ENCODE measurements around the gene VIT.
"Not testable (repeated sequence)": the region's sequence is repeated elsewhere in the genome, so short reads cannot be mapped to it uniquely, and the experiment has no call there.

VIT gene

GRCh38 chr2:36807223-36807886 lies 110.8 kb downstream of the VIT start:
- no peak for DNase-seq (ENCODE audit: low read depth in 2 of 2)

DNA sequence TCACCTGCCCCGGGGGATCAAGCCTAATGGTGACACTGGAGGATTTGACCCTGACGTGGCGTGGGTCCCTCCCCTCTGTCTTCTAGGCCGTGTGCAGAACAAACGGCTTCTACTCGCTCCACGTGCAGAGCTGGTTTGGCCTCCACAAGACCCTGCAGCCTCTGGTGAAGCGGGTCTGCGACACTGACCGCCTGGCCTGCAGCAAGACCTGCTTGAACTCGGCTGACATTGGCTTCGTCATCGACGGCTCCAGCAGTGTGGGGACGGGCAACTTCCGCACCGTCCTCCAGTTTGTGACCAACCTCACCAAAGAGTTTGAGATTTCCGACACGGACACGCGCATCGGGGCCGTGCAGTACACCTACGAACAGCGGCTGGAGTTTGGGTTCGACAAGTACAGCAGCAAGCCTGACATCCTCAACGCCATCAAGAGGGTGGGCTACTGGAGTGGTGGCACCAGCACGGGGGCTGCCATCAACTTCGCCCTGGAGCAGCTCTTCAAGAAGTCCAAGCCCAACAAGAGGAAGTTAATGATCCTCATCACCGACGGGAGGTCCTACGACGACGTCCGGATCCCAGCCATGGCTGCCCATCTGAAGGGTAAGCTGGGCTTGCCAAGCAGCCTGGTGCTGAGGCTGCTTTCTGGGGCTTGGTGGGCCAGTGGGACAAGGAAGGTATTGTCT lies 112.0 kb downstream of the VIT start:
- no peak for DNase-seq (ENCODE audit: low read depth in 2 of 2)

DNA sequence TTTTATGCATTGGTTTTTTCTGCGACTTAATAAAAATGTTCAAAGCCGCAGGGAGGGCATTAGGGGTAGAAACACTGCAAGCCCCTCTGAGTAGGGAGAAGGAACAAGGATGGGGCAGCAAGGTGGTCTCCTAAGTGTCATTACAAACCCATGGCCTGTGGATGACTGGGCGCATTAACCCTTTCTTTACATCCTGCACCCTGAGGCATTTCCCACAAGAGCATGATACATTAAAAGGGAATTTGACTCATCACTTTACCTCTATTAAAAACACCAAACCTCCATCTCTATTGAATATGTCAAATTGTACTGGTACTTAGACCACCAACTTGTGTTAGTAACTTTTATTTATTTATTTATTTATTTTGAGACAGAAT lies 112.5 kb downstream of the VIT start:
- DNase-seq (ENCODE audit: low read depth in 2 of 2) = no peak

- no peak for DNase-seq (ENCODE audit: low read depth in 2 of 2)
Observed at GRCh38 chr2:36811071-36811470, 114.6 kb downstream of the VIT start.

DNA sequence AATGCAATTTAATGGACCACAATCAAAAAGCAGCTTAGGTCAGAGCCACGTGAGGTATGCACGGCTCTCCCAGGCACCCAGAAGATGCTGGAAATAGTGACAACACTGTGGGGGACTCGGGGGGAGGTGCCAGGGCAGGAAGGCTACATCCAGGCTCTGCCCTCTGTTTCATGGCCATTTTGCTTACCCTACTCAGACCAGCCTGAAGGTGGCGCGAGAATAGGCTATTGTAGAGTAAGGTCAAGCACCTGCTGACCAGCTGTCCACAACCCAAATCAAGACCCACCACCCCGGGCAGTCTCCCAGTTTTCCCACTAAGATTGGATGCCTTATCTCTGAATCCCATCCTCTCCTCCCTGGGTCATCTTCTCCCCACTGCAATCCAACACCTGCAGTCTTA lies 115.7 kb downstream of the VIT start:
- DNase-seq (ENCODE audit: low read depth in 2 of 2) = no peak

DNA sequence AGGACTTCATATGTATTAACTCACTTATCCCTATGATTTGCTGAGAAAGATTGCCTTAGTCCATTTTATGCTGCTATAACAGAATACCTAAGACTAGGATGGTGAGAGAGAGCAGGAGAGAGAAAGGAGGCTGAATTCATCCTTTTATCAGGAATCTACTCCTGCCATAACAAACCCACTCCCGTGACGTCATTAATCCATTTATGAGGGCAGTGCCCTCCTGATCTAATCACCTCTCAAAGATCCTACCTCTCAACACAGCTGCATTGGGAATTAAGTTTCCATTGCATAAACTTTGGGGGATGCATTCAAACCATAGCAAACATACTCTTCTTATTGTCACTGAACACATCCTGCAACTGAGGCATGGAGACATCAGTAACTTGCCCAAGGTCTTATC lies 122.0 kb downstream of the VIT start:
- no peak for DNase-seq (ENCODE audit: low read depth in 2 of 2)

- no peak for DNase-seq (ENCODE audit: low read depth in 2 of 2)
Observed at GRCh38 chr2:36819095-36819711, 122.7 kb downstream of the VIT start.

DNA sequence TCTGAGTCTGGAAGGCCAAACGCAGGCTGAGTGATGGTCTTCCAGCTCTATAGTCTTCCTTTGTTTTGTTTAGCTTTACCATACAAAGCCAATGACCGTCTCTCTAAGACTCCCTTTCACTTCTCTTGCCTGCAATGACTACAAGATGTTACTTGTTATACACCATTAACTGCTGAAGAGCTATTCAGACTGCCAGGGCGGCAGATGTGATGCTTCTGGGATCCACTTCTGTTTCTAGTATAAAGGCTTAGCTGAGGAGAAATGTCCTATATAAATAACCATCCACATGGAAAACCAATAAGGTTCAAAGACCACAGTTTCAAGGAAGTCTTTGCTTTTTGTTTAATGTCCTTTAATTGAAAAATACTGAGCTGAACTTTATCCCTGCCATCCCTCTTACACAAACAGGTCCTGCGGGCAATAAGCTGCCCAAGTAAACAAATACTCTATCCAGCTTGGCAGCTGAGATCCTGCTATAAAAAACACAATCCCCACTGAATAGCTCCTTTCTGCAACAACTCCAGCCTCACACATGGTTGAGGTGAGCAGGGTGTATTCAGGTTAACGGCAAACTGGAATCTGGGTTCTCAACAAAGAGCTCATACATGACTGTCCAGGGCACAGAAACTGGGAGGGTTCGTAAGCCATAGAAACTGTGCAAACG lies 124.6 kb downstream of the VIT start:
- no peak for DNase-seq (ENCODE audit: low read depth in 2 of 2)

DNA sequence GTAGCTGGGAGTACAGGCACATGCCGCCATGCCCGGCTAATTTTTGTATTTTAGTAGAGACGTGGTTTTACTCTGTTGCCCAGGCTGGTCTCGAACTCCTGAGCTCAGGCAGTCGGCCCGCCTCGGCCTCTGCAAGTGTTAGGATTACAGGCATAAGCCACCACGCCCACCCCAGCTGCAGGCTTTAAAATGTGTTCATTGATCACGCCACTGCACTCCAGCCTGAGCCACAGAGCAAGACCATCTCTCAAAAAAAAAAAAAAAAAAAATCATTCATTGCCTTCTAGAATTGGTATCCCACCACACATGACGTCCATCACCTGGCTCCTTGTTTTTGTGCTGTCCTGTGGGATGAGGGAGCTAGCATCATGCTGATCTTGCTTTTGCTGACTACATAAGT lies 127.4 kb downstream of the VIT start:
- DNase-seq (ENCODE audit: low read depth in 2 of 2) = no peak

GRCh38 chr2:36824273-36824672 lies 127.8 kb downstream of the VIT start:
- no peak for DNase-seq (ENCODE audit: low read depth in 2 of 2)

GRCh38 chr2:36824683-36825082 lies 128.2 kb downstream of the VIT start:
- not testable (repeated sequence) for DNase-seq (ENCODE audit: low read depth in 2 of 2)

DNA sequence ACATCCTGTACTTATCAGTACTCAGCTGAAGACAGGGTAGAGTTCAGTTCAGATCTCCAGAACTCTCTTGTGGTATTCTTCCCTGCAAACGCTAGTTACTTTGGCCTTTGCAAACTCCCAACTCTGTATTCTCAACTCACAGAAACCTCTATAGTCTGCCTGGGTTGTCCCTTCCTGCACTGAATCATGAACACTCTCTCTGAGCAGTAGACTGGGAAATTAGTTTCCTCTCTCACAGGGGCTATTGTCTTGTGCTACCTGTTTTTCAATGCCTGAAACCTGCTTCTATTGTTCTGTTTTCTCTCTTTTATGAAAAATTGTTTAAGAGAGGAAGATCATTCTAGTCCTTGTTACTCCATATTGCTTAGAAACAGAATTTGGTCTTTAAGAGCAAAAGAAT lies 134.7 kb downstream of the VIT start:
- DNase-seq (ENCODE audit: low read depth in 2 of 2) = no peak

DNA sequence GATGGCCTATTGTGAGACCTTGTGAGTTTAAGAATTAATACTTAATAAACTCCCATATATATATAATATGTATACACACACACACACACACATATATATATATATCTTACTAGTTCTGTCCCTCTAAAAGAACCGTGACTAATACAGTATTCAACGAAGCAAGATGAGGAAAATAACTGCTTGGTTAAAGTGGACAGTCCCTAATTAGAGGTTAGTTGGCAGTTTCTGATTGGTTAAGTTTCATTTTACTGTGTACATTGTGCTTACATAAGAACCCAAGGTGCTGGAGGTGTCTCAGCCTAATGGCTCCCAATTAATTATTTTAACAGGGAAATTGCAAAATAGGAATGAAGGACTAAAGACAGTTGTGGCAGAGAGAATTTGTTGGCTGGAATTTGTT lies 137.7 kb downstream of the VIT start:
- no peak for DNase-seq (ENCODE audit: low read depth in 2 of 2)

DNA sequence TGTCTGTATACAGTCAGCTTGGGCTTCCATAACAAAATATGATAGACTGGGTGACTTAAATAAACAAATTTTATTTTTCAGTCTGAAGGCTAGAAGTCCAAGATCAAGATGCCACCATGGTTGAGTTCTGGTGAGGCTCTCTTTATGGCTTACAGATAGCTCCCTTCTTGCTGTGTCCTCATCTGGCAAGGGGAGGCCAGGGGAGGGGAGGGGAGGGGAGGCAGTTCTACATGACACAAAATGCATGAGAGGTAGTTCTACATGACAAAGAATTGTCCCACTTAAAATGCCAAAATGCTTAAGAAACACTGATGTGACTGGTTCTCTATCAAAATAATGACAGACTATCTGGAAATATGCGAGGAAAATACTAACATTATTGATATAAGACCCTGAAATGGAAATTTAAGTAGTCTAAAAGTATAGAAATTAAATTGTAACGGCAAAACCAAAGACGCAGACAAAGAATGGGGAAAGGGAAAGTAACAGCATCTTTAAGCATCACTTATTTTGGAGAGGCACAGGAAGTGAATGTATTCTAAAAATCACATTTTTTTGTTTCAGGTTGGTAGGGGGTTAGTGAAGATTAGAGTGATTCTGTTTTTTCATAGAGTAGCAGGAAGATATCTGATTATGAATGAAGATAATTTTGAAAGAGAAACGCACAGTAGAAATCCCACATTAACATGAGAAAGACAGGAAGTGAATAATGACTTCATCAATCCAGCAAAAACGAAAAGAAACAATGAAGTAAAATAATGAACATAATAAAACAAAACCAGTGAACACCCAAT lies 138.4 kb downstream of the VIT start:
- DNase-seq (ENCODE audit: low read depth in 2 of 2) = no peak

DNA sequence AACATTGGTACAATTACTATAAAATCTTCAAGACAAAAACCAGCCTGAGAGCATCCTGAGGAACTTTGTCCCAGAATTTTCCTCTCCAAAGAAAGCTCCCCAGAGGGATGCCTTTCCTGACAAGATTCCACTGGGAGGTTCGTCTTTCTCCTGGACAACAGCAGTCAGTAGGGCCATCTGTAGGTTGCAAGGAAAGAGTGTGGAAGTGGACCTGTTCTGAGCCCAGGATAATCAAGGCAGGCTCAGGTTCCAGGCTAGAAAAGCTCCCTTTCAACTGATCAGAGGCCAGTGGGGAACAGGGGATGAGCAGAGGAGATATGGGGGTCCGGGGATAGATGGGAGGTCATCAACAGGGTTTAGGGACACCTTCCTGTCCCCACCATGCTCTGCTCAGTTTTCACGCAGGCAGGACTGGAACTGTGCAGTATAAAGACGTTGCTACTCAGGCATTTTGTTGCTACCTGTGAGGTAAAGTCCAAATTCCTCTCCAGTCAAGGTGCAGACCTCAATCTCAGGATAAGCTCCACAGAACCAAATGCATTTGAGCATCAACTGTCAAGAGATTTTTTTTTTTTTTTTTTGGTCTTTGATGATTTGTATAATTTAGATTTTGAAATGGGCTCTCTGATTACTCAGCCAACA lies 143.6 kb downstream of the VIT start:
- no peak for DNase-seq (ENCODE audit: low read depth in 2 of 2)

DNA sequence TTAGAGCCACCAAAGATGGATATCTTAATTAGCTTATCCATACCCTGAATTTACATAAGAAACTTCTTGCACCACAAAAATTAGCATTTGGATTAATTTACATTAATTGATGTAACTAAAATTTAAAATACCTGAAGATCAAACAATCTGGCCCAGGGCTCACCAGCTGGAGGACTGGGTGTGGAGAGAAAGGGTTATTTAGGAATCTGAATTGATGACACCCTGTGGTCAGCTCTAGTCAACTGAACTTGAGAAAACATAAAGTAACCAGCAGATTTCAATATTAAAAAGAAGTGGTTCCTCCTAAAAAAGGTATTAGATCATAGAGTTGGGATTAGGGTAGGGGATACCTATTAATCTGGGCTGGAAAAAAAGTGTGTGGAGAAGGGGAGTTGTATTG lies 147.3 kb downstream of the VIT start:
- DNase-seq (ENCODE audit: low read depth in 2 of 2) = no peak

DNA sequence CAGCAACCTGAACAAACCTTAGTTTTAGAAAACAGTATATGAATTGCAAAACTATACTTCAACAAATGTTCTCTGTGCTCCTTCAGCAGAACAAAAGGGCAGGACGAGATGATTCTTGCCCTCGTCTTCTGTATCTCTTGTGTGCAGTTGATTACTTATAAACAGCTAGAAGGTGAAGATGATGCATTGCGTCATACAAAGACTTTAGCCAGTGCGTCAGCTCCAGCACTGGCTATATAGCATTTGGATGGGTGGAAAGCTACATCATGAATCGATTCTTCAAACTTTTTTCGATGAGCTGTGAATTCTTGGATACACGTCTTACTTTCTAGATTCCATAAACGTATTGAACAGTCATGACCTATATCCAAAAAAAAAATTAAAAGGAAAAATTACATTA lies 152.8 kb downstream of the VIT start:
- no peak for DNase-seq (ENCODE audit: low read depth in 2 of 2)

DNA sequence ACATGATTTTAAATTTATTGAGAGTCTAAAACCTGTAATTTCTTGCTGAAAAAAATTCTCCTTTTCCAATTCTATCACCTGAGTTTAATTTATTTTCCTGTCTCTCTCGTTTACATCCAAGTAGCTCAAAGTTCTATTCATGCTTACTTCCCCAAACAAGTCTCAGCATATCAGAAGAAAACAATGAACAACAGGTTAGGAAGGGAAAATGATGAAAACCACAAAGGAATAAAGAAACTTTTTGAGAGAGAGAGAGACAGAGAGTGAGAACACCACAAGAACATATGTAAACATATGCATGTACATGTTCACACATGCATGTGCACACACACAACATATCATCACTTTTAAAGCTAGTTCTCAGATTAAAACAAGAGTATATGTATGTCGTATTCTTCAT lies 157.7 kb downstream of the VIT start:
- DNase-seq (ENCODE audit: low read depth in 2 of 2) = no peak

- DNase-seq (ENCODE audit: low read depth in 2 of 2) = no peak
Observed at GRCh38 chr2:36855429-36855828, 158.9 kb downstream of the VIT start.

DNA sequence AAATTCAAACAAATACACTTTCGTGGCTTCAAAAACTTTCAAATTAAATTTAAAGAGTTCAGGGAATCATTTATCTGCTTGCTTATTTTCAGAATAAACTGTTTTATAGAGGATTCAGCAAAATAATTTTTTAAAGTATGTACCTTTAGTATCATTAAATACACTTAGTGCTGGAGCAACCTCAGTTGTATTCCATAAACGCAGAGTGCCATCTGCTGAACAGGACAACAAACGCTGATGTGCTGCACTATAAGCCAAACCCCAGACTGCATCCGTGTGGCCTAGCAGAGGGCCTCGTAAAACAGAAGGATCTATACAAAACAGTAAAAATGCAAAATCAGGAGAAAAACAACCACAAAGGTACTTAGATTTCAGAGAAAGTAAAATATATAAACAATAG lies 161.2 kb downstream of the VIT start:
- no peak for DNase-seq (ENCODE audit: low read depth in 2 of 2)

- no peak for DNase-seq (ENCODE audit: low read depth in 2 of 2)
Observed at GRCh38 chr2:36858551-36859365, 162.3 kb downstream of the VIT start.
